Mucosa of rectum (tissue), 2 donors: ENCODE data around the gene MAGT1.
"Not testable (repeated sequence)": the region's sequence is repeated elsewhere in the genome, so short reads cannot be mapped to it uniquely, and the experiment has no call there.

Experiments used
- H3K27ac ChIP-seq, 2 donors: one replicate each; pipeline ENCODE4 v1.7.0; 2013; ENCODE audit warnings: inconsistent platforms in 2 of 2, low read depth in 2 of 2, low read length in 2 of 2
- H3K27me3 ChIP-seq, 2 donors: one replicate each; pipeline ENCODE4 v1.7.0; 2013; ENCODE audit warnings: low read length in 2 of 2; ENCODE audit not compliant: control insufficient read depth in 2 of 2, insufficient read depth in 2 of 2
- H3K36me3 ChIP-seq, 2 donors: one replicate each; pipeline ENCODE4 v1.7.0; 2013; ENCODE audit warnings: low read length in 2 of 2; ENCODE audit not compliant: control insufficient read depth in 2 of 2, insufficient read depth in 2 of 2
- H3K4me1 ChIP-seq, 2 donors: one replicate each; pipeline ENCODE4 v1.7.0; 2013; ENCODE audit warnings: low read length in 2 of 2, mild to moderate bottlenecking in 1 of 2; ENCODE audit not compliant: control insufficient read depth in 2 of 2, insufficient read depth in 2 of 2
- H3K4me3 ChIP-seq, 2 donors: one replicate each; pipeline ENCODE4 v1.7.0; 2013; ENCODE audit warnings: low read length in 2 of 2
- H3K9ac ChIP-seq, 2 donors: one replicate each; pipeline ENCODE4 v1.7.0; 2013; ENCODE audit warnings: low read length in 2 of 2, low read depth in 1 of 2, mild to moderate bottlenecking in 1 of 2
- H3K9me3 ChIP-seq, 2 donors: one replicate each; pipeline ENCODE4 v1.7.0; 2013; ENCODE audit warnings: low read length in 2 of 2; ENCODE audit not compliant: control insufficient read depth in 2 of 2
- donor health status: healthy.
- donor health status: Normal muscosa, but diverticular disease.

The MAGT1 gene

DNA sequence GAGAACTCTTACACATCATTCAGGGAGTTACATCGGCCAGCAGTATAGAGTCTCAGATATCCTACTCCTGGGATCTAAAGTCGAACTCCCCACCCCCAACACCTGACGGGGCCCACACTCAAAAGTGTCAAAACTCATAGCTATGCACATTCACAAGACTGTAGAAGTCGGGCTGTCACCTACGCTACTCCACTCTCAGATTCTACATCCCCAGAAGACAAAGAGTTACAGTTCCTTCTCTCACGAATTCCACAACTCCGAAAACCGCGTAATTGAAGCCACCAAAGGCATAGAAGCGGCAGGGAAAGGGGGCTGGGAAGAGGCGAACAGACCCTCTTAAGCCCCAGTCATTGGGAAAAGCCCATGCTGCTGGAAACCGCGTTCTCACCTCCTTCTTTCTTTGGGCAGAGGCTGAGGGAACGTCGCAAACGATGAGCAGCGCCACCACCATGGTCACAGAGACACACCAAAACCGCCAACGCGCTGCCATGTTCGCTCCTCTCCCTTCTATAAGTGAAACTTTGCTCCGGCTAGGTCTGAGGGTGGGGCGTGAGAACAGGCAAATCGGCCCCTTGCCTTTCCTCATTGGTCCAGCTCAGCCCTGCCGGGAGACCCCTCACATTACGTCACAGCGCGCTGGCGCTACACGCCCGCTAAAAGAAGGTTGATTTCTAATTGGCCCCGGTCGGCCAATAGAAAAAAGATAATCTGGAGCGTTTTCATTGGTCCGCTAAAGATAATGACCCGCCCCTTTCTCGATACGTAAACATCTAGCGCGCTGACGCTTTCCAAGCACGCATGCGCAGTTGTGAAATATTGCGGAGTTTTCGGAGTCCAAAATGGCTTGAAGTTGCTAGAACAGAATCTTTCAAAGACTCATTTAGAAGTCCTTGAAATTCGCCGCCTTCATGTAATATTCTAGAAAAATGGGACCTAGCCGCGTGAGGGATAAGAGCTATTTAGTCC, at the start of gene MAGT1:
TSS of gene MAGT1 (minus strand) at position 515 of the 966 bp plus-strand sequence. CDS start at position 490, 25 bp downstream.
- Histone ChIP-seq H3K27ac (peak within 1 kb of the TSS; percentile 92 to 93), H3K4me1 (peaks cover 1 to 2% of the 10 kb centered on the region in 2 donors)

GRCh38 chrX:77945031-77945430, 49.8 kb upstream of the MAGT1 start:
- not testable (repeated sequence) for H3K9me3 ChIP-seq, H3K36me3 ChIP-seq, H3K27ac ChIP-seq, H3K9ac ChIP-seq, H3K27me3 ChIP-seq, H3K4me3 ChIP-seq, H3K4me1 ChIP-seq

More for the DNA sequence above, at the start of gene MAGT1:
- peak within 1 kb of the TSS; percentile 82 to 94 for H3K9ac ChIP-seq
- no peaks in the 10 kb centered on the region for H3K27me3 ChIP-seq
- no peaks in the 10 kb centered on the region for H3K36me3 ChIP-seq
- peak within 1 kb of the TSS; percentile 70 to 91 for H3K4me3 ChIP-seq
- H3K9me3 ChIP-seq: no peaks in the 10 kb centered on the region

- Histone ChIP-seq H3K36me3 (no peaks in the 10 kb centered on the region), H3K9ac (no peak overlapping the region), H3K4me3 (no peak overlapping the region), H3K4me1 (no peaks in the 10 kb centered on the region), H3K9me3 (no peaks in the 10 kb centered on the region), H3K27me3 (no peaks in the 10 kb centered on the region), H3K27ac (no peak overlapping the region)
These were observed 42.9 kb upstream of the MAGT1 start for GRCh38 chrX:77938083-77938680.

GRCh38 chrX:77937291-77937690, 42.1 kb upstream of the MAGT1 start:
- Histone ChIP-seq H3K36me3 (no peaks in the 10 kb centered on the region), H3K4me3 (no peak overlapping the region), H3K27ac (no peak overlapping the region), H3K27me3 (no peaks in the 10 kb centered on the region), H3K9ac (no peak overlapping the region), H3K4me1 (no peaks in the 10 kb centered on the region), H3K9me3 (no peaks in the 10 kb centered on the region)

GRCh38 chrX:77936299-77936698, 41.1 kb upstream of the MAGT1 start:
- Histone ChIP-seq H3K27me3 (no peaks in the 10 kb centered on the region), H3K27ac (no peak overlapping the region), H3K4me1 (no peaks in the 10 kb centered on the region), H3K36me3 (no peaks in the 10 kb centered on the region), H3K9me3 (no peaks in the 10 kb centered on the region), H3K9ac (no peak overlapping the region), H3K4me3 (no peak overlapping the region)

DNA sequence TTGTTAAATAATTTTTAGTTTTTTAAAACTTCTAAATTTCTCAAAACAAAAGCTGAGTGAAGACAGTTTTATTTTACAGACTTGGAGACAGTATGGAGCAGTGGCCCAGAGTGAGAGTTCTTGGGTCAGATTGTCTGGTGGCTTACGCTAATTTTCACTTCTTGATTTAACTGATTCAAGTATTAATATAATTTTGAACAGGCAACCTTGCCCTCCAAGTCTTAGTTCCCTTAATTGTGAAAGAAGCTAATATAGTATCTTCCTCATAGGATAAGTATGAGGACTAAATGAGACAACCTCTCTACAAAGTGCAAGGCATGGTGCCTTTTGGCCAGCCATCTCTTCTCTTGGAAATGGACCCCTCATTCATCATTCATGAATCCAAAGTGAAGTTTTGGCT, 40.7 kb upstream of the MAGT1 start:
- no peak overlapping the region for H3K4me3 ChIP-seq
- no peaks in the 10 kb centered on the region for H3K4me1 ChIP-seq
- H3K36me3 ChIP-seq: no peaks in the 10 kb centered on the region
- no peaks in the 10 kb centered on the region for H3K9me3 ChIP-seq
- H3K27me3 ChIP-seq: no peaks in the 10 kb centered on the region
- no peak overlapping the region for H3K9ac ChIP-seq
- no peak overlapping the region for H3K27ac ChIP-seq

- no peak overlapping the region for H3K27ac ChIP-seq
- H3K4me3 ChIP-seq: no peak overlapping the region
- no peaks in the 10 kb centered on the region for H3K36me3 ChIP-seq
- no peaks in the 10 kb centered on the region for H3K9me3 ChIP-seq
- H3K27me3 ChIP-seq: no peaks in the 10 kb centered on the region
- no peak overlapping the region for H3K9ac ChIP-seq
- no peaks in the 10 kb centered on the region for H3K4me1 ChIP-seq
These were observed 35.3 kb upstream of the MAGT1 start for GRCh38 chrX:77930581-77930980.

- Histone ChIP-seq H3K36me3 (no peaks in the 10 kb centered on the region), H3K27me3 (no peaks in the 10 kb centered on the region), H3K4me3 (no peak overlapping the region)
These were observed 30.5 kb upstream of the MAGT1 start for GRCh38 chrX:77925764-77926163.

DNA sequence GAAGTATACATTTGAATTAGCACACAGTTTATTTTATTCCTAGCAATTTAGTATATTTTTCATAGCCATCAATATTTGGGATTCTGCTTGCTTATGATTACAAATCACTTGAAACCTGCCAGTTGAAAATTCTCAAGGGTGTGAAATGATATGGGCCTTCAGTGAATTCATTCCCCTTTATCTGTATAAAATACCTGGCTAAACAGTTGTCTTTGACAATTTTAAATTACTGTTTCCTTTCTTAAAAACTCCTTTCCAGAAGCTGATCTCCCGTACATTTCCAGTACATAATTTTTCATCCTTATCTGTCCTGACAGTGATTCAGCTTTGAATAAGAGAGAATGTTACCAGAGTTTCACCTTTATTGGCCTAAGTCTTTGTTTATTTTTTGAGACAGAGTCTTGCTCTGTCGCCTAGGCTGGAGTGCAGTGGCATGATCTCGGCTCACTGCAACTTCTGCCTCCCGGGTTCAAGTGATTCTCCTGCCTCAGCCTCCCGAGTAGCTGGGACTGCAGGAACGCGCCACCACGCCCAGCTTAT, 29.2 kb upstream of the MAGT1 start:
- Histone ChIP-seq H3K27me3 (no peaks in the 10 kb centered on the region), H3K9me3 (no peaks in the 10 kb centered on the region), H3K9ac (no peak overlapping the region), H3K36me3 (no peaks in the 10 kb centered on the region), H3K4me1 (peaks cover 0 to 2% of the 10 kb centered on the region in 2 donors), H3K4me3 (no peak overlapping the region), H3K27ac (no peak overlapping the region)

More at GRCh38 chrX:77925764-77926163, 30.5 kb upstream of the MAGT1 start:
- H3K4me1 ChIP-seq: peaks cover 0 to 2% of the 10 kb centered on the region in 2 donors
- no peak overlapping the region for H3K9ac ChIP-seq
- no peak overlapping the region for H3K27ac ChIP-seq
- H3K9me3 ChIP-seq: no peaks in the 10 kb centered on the region

DNA sequence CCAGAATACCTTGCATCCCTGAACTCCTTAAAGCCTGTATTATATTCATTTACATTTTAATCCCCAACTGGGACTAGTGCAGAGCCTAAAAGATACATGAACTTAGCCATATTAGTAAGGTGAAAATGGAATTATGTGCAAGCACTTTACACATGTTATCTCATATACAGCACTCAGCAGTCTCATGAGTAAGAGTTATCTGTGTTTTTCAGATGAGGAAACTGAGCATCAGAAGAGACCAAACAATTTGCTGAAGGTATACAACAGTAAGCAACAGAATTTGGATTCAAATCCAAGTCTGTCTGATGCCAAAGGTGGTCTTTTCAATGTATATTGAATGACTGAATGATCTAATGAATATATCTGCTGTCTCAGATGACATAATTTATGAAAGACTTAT, 27.6 kb upstream of the MAGT1 start:
- H3K9me3 ChIP-seq: no peaks in the 10 kb centered on the region
- peaks cover 2 to 4% of the 10 kb centered on the region in 2 donors for H3K4me1 ChIP-seq
- no peak overlapping the region for H3K9ac ChIP-seq
- H3K27me3 ChIP-seq: no peaks in the 10 kb centered on the region
- no peaks in the 10 kb centered on the region for H3K36me3 ChIP-seq
- no peak overlapping the region for H3K27ac ChIP-seq
- no peak overlapping the region for H3K4me3 ChIP-seq
